ENCODE data around the gene MAGI1.

MAGI1 gene

DNA sequence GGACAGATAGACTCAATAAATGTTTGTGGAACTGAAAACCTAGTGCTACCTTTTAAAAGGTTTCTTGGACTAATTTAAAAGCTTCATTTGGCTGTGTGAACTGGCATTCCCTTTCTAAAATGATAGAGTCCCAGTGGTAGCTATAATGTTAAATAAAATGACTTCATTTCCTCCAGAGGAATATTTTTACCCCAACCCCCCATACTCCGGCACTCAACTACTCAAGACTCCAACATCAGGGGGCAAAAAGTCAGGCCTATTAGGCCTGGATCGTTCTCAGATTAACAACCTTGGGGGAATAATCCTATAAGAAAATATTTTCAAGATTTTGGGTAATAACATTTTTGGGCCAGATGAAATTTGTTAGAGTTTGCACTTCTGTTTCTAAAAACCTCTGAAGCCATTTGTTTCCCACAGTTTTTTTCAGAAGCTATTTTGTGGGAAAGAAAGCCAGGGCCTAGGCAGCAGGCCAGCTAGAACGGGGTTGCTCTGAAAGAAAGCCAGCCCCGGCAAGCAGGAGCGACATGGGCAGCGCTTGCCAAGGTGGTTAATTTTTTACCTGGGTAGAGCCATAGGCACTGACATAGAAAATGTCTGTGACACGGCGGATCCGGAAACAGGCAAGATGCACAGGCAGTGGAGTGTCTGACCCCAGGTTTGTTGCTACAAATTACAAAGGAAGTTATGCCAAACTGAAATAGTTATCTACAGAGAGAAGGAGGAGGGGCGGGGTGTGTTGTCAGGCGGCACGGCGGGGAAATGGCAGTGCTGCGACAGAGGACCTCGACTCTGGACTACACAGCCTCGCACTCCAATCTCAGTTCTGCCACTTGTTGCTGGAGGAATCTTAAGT lies 84.6 kb downstream of the MAGI1 start:
- peak; percentile 14; the same call in 2 of the 3 replicates for ATAC-seq

DNA sequence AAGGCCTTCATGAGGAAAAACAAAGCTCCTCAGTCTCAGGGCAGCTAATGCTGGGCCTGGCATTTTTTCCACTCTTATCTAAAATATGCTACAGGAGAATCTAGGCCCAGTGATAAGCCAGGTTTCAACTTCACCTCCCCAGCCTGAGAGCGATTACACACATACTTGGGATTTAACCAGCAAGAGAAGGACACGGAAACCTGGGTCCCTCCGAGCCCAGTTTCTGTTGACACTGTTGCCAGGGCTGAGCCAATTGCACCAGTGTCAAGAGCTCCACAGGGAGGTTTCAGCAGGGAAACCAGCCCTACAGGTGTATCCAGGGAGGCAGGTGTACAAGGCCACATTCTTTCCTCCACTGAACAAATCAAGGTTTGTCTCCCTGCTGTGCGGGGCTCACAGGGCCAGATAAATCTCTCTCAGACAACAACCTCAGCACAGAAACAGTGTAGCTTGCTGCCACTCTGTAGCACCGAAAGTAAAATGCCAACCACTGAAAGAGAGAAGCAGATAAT lies 85.4 kb downstream of the MAGI1 start:
- peak; percentile 15; the same call in 2 of the 3 replicates for ATAC-seq
- TF ChIP-seq ZFP3 (CRISPR knock-in tag; IDR thresholded peaks at IDR 0.05) (0 out of 2 replicates have a peak, but pooled peaks have one; percentile 17), TOX (CRISPR knock-in tag; IDR thresholded peaks at IDR 0.05; ENCODE audit: borderline replicate concordance) (no peak), ZNF8 (CRISPR knock-in tag; IDR thresholded peaks at IDR 0.05) (no peak), ARNTL (CRISPR knock-in tag; IDR thresholded peaks at IDR 0.05; ENCODE audit: borderline replicate concordance, low read depth) (no peak), PPARA (CRISPR knock-in tag; IDR thresholded peaks at IDR 0.05; ENCODE audit: borderline replicate concordance) (no peak), ZFP30 (CRISPR knock-in tag; IDR thresholded peaks at IDR 0.05) (no peak), ZNF70 (CRISPR knock-in tag; IDR thresholded peaks at IDR 0.05) (peak; percentile 45; the same call in 1 of the 2 replicates), BACH2 (CRISPR knock-in tag; IDR thresholded peaks at IDR 0.05; ENCODE audit: borderline replicate concordance) (no peak), SNAI2 (CRISPR knock-in tag; IDR thresholded peaks at IDR 0.05) (no peak), TCF4 (CRISPR knock-in tag; IDR thresholded peaks at IDR 0.05; ENCODE audit: borderline replicate concordance) (no peak), RARB (CRISPR knock-in tag; IDR thresholded peaks at IDR 0.05) (no peak), OSR1 (CRISPR knock-in tag; IDR thresholded peaks at IDR 0.05) (no peak), ISL1 (CRISPR knock-in tag; IDR thresholded peaks at IDR 0.05) (peak; percentile 50), CSDC2 (CRISPR knock-in tag; IDR thresholded peaks at IDR 0.05) (no peak), ESRRG (CRISPR knock-in tag; IDR thresholded peaks at IDR 0.05) (no peak)
- TF ChIP-seq, protein P1, sequence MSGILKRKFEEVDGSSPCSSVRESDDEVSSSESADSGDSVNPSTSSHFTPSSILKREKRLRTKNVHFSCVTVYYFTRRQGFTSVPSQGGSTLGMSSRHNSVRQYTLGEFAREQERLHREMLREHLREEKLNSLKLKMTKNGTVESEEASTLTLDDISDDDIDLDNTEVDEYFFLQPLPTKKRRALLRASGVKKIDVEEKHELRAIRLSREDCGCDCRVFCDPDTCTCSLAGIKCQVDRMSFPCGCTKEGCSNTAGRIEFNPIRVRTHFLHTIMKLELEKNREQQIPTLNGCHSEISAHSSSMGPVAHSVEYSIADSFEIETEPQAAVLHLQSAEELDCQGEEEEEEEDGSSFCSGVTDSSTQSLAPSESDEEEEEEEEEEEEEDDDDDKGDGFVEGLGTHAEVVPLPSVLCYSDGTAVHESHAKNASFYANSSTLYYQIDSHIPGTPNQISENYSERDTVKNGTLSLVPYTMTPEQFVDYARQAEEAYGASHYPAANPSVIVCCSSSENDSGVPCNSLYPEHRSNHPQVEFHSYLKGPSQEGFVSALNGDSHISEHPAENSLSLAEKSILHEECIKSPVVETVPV (CRISPR knock-in tag; IDR thresholded peaks at IDR 0.05): no peak
- TF ChIP-seq, protein P2, sequence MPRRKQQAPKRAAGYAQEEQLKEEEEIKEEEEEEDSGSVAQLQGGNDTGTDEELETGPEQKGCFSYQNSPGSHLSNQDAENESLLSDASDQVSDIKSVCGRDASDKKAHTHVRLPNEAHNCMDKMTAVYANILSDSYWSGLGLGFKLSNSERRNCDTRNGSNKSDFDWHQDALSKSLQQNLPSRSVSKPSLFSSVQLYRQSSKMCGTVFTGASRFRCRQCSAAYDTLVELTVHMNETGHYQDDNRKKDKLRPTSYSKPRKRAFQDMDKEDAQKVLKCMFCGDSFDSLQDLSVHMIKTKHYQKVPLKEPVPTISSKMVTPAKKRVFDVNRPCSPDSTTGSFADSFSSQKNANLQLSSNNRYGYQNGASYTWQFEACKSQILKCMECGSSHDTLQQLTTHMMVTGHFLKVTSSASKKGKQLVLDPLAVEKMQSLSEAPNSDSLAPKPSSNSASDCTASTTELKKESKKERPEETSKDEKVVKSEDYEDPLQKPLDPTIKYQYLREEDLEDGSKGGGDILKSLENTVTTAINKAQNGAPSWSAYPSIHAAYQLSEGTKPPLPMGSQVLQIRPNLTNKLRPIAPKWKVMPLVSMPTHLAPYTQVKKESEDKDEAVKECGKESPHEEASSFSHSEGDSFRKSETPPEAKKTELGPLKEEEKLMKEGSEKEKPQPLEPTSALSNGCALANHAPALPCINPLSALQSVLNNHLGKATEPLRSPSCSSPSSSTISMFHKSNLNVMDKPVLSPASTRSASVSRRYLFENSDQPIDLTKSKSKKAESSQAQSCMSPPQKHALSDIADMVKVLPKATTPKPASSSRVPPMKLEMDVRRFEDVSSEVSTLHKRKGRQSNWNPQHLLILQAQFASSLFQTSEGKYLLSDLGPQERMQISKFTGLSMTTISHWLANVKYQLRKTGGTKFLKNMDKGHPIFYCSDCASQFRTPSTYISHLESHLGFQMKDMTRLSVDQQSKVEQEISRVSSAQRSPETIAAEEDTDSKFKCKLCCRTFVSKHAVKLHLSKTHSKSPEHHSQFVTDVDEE (CRISPR knock-in tag; IDR thresholded peaks at IDR 0.05): no peak
- TF ChIP-seq, protein P3, sequence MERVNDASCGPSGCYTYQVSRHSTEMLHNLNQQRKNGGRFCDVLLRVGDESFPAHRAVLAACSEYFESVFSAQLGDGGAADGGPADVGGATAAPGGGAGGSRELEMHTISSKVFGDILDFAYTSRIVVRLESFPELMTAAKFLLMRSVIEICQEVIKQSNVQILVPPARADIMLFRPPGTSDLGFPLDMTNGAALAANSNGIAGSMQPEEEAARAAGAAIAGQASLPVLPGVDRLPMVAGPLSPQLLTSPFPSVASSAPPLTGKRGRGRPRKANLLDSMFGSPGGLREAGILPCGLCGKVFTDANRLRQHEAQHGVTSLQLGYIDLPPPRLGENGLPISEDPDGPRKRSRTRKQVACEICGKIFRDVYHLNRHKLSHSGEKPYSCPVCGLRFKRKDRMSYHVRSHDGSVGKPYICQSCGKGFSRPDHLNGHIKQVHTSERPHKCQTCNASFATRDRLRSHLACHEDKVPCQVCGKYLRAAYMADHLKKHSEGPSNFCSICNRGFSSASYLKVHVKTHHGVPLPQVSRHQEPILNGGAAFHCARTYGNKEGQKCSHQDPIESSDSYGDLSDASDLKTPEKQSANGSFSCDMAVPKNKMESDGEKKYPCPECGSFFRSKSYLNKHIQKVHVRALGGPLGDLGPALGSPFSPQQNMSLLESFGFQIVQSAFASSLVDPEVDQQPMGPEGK (CRISPR knock-in tag; IDR thresholded peaks at IDR 0.05; ENCODE audit: borderline replicate concordance): no peak
- TF ChIP-seq, protein P4, sequence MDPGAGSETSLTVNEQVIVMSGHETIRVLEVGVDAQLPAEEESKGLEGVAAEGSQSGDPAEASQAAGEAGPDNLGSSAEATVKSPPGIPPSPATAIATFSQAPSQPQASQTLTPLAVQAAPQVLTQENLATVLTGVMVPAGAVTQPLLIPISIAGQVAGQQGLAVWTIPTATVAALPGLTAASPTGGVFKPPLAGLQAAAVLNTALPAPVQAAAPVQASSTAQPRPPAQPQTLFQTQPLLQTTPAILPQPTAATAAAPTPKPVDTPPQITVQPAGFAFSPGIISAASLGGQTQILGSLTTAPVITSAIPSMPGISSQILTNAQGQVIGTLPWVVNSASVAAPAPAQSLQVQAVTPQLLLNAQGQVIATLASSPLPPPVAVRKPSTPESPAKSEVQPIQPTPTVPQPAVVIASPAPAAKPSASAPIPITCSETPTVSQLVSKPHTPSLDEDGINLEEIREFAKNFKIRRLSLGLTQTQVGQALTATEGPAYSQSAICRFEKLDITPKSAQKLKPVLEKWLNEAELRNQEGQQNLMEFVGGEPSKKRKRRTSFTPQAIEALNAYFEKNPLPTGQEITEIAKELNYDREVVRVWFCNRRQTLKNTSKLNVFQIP (CRISPR knock-in tag; IDR thresholded peaks at IDR 0.05; ENCODE audit: borderline replicate concordance, low read depth): no peak

More for the DNA sequence above, 84.6 kb downstream of the MAGI1 start:
- TF ChIP-seq ZC3H10 (CRISPR knock-in tag; IDR thresholded peaks at IDR 0.05) (no peak), ZFP30 (CRISPR knock-in tag; IDR thresholded peaks at IDR 0.05) (no peak), TOX (CRISPR knock-in tag; IDR thresholded peaks at IDR 0.05; ENCODE audit: borderline replicate concordance) (no peak), ZNF565 (CRISPR knock-in tag; conservative IDR thresholded peaks at IDR 0.05; ENCODE audit: low read depth) (no peak), SNAI2 (CRISPR knock-in tag; IDR thresholded peaks at IDR 0.05) (no peak), ESRRG (CRISPR knock-in tag; IDR thresholded peaks at IDR 0.05) (no peak), RARB (CRISPR knock-in tag; IDR thresholded peaks at IDR 0.05) (no peak), CSDC2 (CRISPR knock-in tag; IDR thresholded peaks at IDR 0.05) (no peak)
- TF ChIP-seq, protein P1 (CRISPR knock-in tag; IDR thresholded peaks at IDR 0.05): no peak
- TF ChIP-seq, protein P4 (CRISPR knock-in tag; IDR thresholded peaks at IDR 0.05; ENCODE audit: borderline replicate concordance, low read depth): no peak
